ENCODE data around the gene PRRX2.

- TF ChIP-seq EZH2 (IDR thresholded peaks at IDR 0.05; ENCODE audit: borderline replicate concordance, low read length) (no peak), CTCF (IDR thresholded peaks at IDR 0.05; ENCODE audit: low read length) (no peak)
Observed at GRCh38 chr9:129682381-129682780, 16.9 kb downstream of the PRRX2 start.

Measured in OCI-LY1 (cell line).